NT2/D1 (cell line): ENCODE measurements around the gene NAXD.

ENCODE experiments used
- YY1 ChIP-seq: IDR thresholded peaks from 2 replicates; pipeline ENCODE4 v1.6.1; 2011; ENCODE audit not compliant: insufficient read length, insufficient read depth
- ZNF274 ChIP-seq: IDR thresholded peaks from 2 replicates; pipeline ENCODE4 v1.6.1; 2011; ENCODE audit warnings: mild to moderate bottlenecking, low read depth, low read length

DNA sequence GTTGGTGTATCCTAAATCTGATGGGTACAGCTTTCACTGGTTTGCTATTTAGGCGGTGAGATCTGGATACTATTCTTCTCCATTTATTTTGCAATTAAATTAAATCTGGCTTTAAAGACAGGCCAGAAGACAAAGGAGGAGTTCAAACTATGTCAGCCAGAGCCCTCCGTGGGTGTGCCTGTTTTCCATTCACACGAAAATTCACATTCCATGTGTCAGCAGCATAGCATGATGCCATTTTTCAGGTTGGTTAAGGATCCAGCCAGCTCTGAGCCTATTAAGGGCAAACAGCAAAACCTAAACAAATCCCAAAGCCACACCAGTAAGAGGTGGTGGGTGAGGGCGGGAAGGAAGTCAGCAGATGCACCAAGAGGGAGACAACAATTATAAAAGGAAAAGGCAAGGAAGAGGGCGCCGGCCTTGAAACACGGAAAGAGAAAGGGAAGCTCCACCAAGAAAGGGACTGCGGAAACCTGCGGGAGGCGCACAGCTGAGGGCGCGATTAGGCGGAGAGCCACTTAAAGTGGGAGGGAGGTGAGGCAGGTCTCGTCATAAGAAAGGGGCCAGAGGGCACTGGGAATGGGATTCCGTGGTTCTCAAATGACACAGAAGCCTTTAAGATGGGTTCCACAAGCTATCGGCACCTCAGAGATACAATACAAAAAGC, 47.6 kb downstream of the NAXD start:
- TF ChIP-seq ZNF274 (no peak), YY1 (no peak)
